GM06990 (cell line): ENCODE results near the gene CLCN2.

Source experiments
- DNase-seq: peaks from one replicate; pipeline ENCODE4 v3.0.0-alpha.2; 2011; ENCODE audit not compliant: insufficient read length; ENCODE audit errors: extremely low read depth
- H3K27me3 ChIP-seq: replicated peaks from 2 replicates; pipeline ENCODE4 v1.6.0; 2011; ENCODE audit warnings: low read length; ENCODE audit not compliant: control insufficient read depth, insufficient read depth
- H3K36me3 ChIP-seq: 2 replicates; pipeline ENCODE4 v1.5.1; 2011; ENCODE audit warnings: low read length; ENCODE audit not compliant: control insufficient read depth, insufficient read depth
- H3K4me3 ChIP-seq: replicated peaks from 2 replicates; pipeline ENCODE4 v1.5.1; 2011; ENCODE audit warnings: low read depth, mild to moderate bottlenecking, control low read depth, low read length
- TF ChIP-seq, protein P1 (sequence below): IDR thresholded peaks from 2 replicates; pipeline ENCODE4 v1.5.1; 2011; ENCODE audit warnings: low read length, control low read depth, mild to moderate bottlenecking, inconsistent platforms; ENCODE audit not compliant: insufficient read depth, poor library complexity, severe bottlenecking

CLCN2 gene

DNA sequence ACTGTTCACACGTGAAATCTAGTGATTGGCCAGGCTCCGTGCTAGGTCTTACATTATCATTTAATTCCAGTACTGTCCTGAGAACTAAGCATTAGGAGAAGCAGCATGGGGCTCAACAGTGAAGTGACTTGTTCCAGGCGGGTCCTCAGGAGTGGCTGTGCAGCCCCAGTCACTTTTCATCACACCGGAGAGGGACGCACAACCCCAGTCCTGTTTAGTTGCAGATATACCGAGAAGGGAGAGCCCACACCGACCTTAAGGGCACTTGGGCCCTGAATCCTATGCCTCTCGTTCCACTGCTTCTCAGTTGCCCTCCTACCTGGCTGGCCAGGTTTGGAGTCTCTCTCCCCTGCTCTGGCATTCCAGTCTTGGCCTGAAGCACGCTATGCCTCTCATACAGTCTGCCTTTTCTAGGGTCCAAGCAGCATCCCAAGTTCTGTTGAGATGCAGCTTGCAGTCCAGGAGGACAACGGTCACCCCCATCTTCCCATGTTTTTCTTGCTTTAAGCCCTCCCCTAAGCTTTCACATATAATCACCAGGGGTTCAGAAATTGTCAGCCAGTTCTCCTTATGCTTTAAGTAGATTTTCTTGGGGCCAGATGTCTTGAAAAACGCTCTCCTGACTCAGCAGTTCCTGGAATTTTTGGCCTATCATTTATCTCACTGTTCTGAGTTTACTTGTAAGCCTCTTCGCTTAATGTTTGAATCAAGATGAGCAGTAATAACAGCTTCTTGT lies 13.9 kb downstream of the CLCN2 start:
- H3K36me3 ChIP-seq = no peaks in the 10 kb centered on the region; the same call in 1 of the 2 replicates
- no peaks in the 10 kb centered on the region for H3K27me3 ChIP-seq
- no peak overlapping the region for H3K4me3 ChIP-seq
- no peak for DNase-seq
- TF ChIP-seq, protein P1, sequence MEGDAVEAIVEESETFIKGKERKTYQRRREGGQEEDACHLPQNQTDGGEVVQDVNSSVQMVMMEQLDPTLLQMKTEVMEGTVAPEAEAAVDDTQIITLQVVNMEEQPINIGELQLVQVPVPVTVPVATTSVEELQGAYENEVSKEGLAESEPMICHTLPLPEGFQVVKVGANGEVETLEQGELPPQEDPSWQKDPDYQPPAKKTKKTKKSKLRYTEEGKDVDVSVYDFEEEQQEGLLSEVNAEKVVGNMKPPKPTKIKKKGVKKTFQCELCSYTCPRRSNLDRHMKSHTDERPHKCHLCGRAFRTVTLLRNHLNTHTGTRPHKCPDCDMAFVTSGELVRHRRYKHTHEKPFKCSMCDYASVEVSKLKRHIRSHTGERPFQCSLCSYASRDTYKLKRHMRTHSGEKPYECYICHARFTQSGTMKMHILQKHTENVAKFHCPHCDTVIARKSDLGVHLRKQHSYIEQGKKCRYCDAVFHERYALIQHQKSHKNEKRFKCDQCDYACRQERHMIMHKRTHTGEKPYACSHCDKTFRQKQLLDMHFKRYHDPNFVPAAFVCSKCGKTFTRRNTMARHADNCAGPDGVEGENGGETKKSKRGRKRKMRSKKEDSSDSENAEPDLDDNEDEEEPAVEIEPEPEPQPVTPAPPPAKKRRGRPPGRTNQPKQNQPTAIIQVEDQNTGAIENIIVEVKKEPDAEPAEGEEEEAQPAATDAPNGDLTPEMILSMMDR = no peak

DNA sequence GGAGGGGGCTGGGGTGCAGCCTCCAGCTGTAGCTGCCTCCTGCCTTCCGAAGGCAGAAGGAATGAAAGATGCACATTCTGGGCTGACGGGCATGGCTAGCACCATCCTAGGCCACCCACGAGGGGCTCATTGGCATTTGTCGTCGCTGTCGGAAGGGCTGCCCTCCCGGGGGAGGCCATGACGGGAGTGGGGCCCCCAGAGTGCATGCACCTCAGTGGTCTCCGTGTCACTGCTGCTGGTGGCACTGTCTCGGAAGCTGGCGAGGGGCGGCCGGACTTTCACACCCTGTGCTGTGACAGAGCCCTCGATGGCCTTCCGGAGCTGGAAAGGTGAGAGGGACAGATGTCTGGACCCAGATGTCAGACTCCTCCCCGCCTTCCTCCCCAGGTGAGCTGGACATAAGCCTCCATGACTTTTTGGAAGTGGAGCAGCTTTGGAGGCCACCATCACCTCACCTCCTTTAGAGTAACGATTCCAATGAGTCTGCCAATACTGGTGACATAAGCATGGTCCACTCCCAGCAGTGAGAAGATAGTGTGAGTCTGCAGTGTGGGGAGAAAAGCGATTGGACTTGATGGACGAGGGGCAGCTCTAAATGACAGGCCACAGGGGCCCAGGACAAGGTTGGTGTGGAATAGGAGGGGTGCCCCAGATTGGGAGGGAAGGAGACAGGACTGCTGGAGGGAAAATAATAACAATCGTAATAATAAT lies 14.8 kb downstream of the CLCN2 start:
- no peaks in the 10 kb centered on the region; the same call in 1 of the 2 replicates for H3K36me3 ChIP-seq
- TF ChIP-seq, protein P1 = no peak
- DNase-seq = no peak
- H3K4me3 ChIP-seq = no peak overlapping the region
- H3K27me3 ChIP-seq = no peaks in the 10 kb centered on the region

DNA sequence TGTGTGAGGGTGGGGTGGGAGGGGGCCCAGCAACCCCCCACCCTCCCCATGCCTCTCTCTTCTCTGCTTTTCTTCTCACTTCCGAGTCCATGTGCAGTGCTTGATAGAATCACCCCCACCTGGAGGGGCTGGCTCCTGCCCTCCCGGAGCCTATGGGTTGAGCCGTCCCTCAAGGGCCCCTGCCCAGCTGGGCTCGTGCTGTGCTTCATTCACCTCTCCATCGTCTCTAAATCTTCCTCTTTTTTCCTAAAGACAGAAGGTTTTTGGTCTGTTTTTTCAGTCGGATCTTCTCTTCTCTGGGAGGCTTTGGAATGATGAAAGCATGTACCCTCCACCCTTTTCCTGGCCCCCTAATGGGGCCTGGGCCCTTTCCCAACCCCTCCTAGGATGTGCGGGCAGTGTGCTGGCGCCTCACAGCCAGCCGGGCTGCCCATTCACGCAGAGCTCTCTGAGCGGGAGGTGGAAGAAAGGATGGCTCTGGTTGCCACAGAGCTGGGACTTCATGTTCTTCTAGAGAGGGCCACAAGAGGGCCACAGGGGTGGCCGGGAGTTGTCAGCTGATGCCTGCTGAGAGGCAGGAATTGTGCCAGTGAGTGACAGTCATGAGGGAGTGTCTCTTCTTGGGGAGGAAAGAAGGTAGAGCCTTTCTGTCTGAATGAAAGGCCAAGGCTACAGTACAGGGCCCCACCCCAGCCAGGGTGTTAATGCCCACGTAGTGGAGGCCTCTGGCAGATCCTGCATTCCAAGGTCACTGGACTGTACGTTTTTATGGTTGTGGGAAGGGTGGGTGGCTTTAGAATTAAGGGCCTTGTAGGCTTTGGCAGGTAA lies 15.9 kb downstream of the CLCN2 start:
- Histone ChIP-seq H3K36me3 (no peaks in the 10 kb centered on the region; the same call in 1 of the 2 replicates), H3K27me3 (no peaks in the 10 kb centered on the region), H3K4me3 (no peak overlapping the region)
- DNase-seq = no peak
- TF ChIP-seq, protein P1 = peak; percentile 54

DNA sequence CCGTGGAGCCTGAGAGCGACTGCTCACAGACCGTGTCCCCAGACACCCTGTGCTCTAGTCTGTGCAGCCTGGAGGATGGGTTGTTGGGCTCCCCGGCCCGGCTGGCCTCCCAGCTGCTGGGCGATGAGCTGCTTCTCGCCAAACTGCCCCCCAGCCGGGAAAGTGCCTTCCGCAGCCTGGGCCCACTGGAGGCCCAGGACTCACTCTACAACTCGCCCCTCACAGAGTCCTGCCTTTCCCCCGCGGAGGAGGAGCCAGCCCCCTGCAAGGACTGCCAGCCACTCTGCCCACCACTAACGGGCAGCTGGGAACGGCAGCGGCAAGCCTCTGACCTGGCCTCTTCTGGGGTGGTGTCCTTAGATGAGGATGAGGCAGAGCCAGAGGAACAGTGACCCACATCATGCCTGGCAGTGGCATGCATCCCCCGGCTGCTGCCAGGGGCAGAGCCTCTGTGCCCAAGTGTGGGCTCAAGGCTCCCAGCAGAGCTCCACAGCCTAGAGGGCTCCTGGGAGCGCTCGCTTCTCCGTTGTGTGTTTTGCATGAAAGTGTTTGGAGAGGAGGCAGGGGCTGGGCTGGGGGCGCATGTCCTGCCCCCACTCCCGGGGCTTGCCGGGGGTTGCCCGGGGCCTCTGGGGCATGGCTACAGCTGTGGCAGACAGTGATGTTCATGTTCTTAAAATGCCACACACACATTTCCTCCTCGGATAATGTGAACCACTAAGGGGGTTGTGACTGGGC lies 16.7 kb downstream of the CLCN2 start:
- TF ChIP-seq, protein P1 = no peak
- Histone ChIP-seq H3K27me3 (no peaks in the 10 kb centered on the region), H3K36me3 (no peaks in the 10 kb centered on the region; the same call in 1 of the 2 replicates), H3K4me3 (no peak overlapping the region)
- DNase-seq = no peak

DNA sequence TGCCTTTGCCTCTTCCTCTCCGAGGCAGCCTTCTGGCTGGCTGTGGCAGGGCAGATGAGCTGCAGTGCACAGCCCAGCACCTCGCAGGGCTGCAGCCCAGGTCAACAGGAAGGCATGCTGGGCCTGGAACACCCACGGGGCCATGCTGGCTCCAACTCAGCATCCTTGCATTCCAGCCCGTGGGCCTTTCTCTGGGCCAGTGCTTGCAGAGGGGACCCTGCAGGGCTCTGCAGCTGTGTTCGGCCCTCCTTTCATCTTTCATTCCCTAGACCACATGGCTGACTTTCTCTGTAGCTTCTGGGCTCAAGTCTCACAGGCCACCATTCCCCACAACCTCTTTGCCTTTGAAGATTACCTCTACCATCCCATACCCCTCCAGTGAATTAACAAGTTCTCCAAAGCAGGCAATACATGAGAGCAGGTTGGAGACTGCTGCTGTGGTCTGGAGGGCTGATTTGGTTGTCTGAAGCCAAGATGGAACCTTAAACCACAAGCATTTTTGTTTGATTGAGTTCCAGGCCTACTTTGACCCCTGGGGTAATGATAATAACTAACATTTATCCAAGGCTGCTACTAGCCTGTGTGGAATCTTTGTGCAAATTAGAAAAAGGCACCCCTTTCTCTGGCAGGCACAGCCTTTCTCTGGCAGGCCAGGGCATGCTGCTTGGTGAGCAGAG lies 18.1 kb downstream of the CLCN2 start:
- H3K36me3 ChIP-seq = no peaks in the 10 kb centered on the region; the same call in 1 of the 2 replicates
- TF ChIP-seq, protein P1 = no peak
- no peak for DNase-seq

More for the DNA sequence above, 18.1 kb downstream of the CLCN2 start:
- Histone ChIP-seq H3K4me3 (no peak overlapping the region), H3K27me3 (no peaks in the 10 kb centered on the region)
